ENCODE measurements around the gene SDHD.

DNA sequence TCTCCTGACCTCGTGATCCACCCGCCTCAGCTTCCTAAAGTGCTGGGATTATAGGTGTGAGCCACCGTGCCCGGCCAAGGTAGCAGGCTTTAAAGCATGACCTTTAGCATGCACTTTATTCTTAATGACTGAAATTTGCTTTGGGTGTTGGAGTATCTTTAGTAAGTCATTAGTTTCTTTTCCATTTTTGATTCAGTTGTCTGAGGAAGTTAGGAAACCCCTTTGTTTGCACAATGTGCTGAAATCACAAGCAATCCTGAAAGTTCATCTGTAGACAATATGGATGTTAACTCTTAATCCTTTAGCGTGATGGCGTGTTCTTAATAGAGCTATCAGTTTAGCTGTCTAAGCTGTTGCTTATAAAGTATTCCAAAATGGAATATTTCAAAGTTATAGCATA is 16.8 kb downstream of the SDHD start:
- TF ChIP-seq CTCF (optimal IDR thresholded peaks at IDR 0.05 in 1 of 3, IDR thresholded peaks at IDR 0.05 in 1 of 3, conservative IDR thresholded peaks at IDR 0.05 in 1 of 3; ENCODE audit: extremely low read depth in 1 of 3, insufficient read depth in 2 of 3, low read length in 3 of 3), result no peak
- TF ChIP-seq EZH2 (IDR thresholded peaks at IDR 0.05; ENCODE audit: low read length), result no peak
